Astrocyte (in vitro differentiated cells and primary cell): ENCODE results near the gene PKP4. TPM values are rescaled to one million over a fixed set of nuclear protein-coding genes. Genes with fewer than 3 reads are reported as not detected.

Experiments
- DNase-seq: peaks from one replicate; pipeline ENCODE4 v3.0.0-alpha.2; 2010; ENCODE audit warnings: low read depth
- FAIRE-seq: peaks from 2 replicates; lab custom pipeline; 2011; peaks lifted over from hg19 to GRCh38; lab: Jason Lieb, UNC
- H2AFZ ChIP-seq: 2 replicates; pipeline ENCODE4 v1.6.0; 2012; ENCODE audit warnings: low read depth, low read length, inconsistent platforms
- H3K27ac ChIP-seq: 2 replicates; pipeline ENCODE4 v1.5.1; 2011; ENCODE audit warnings: low read depth, low read length, inconsistent platforms
- H3K27me3 ChIP-seq: 2 replicates; pipeline ENCODE4 v1.6.0; 2011; ENCODE audit warnings: low read length, inconsistent platforms; ENCODE audit not compliant: insufficient read depth
- H3K36me3 ChIP-seq: 2 replicates; pipeline ENCODE4 v1.5.1; 2011; ENCODE audit warnings: low read length, inconsistent platforms; ENCODE audit not compliant: insufficient read depth
- H3K4me1 ChIP-seq: 2 replicates; pipeline ENCODE4 v1.5.1; 2011; ENCODE audit warnings: low read length, inconsistent platforms; ENCODE audit not compliant: insufficient read depth
- H3K4me2 ChIP-seq: 2 replicates; pipeline ENCODE4 v1.6.0; 2012; ENCODE audit warnings: low read length, inconsistent platforms
- H3K4me3 ChIP-seq: 2 replicates; pipeline ENCODE4 v1.5.1; 2011; ENCODE audit warnings: low read depth, mild to moderate bottlenecking, low read length, inconsistent platforms; ENCODE audit not compliant: insufficient read depth
- H3K79me2 ChIP-seq: 2 replicates; pipeline ENCODE4 v1.6.0; 2012; ENCODE audit warnings: mild to moderate bottlenecking, low read length, inconsistent platforms; ENCODE audit not compliant: insufficient read depth
- H3K9ac ChIP-seq: 2 replicates; pipeline ENCODE4 v1.6.0; 2012; ENCODE audit warnings: mild to moderate bottlenecking, low read length, inconsistent platforms
- H3K9me3 ChIP-seq: 2 replicates; pipeline ENCODE4 v1.5.1; 2012; ENCODE audit warnings: low read depth, mild to moderate bottlenecking, low read length, inconsistent platforms; ENCODE audit not compliant: insufficient read depth
- H4K20me1 ChIP-seq: 2 replicates; pipeline ENCODE4 v1.6.0; 2012; ENCODE audit warnings: low read length, inconsistent platforms; ENCODE audit not compliant: insufficient read depth
- H3K27ac Mint-ChIP-seq: one replicate; pipeline ENCODE4 v1.8.0; 2021; ENCODE audit warnings: mild to moderate bottlenecking, mixed read lengths; ENCODE audit not compliant: unreplicated experiment
- H3K27me3 Mint-ChIP-seq: one replicate; pipeline ENCODE4 v1.8.0; 2021; ENCODE audit warnings: low read depth, mixed read lengths; ENCODE audit not compliant: unreplicated experiment
- H3K36me3 Mint-ChIP-seq: one replicate; pipeline ENCODE4 v1.8.0; 2021; ENCODE audit warnings: low read depth, mixed read lengths; ENCODE audit not compliant: unreplicated experiment
- H3K4me1 Mint-ChIP-seq: one replicate; pipeline ENCODE4 v1.8.0; 2021; ENCODE audit warnings: low read depth, mixed read lengths; ENCODE audit not compliant: unreplicated experiment
- H3K4me3 Mint-ChIP-seq: one replicate; pipeline ENCODE4 v1.8.0; 2021; ENCODE audit warnings: mild to moderate bottlenecking, moderate library complexity, mixed read lengths; ENCODE audit not compliant: unreplicated experiment
- H3K9me3 Mint-ChIP-seq: one replicate; pipeline ENCODE4 v1.8.0; 2021; ENCODE audit warnings: mild to moderate bottlenecking, mixed read lengths; ENCODE audit not compliant: unreplicated experiment
- EZH2 ChIP-seq: IDR thresholded peaks from 2 replicates; pipeline ENCODE4 v1.6.1; 2012; ENCODE audit warnings: mild to moderate bottlenecking, low read length, inconsistent platforms; ENCODE audit not compliant: insufficient read depth
- total RNA-seq: library from RNA; stranded (reverse); gene quantifications from 2 replicates; pipeline ENCODE4 v1.2.1, GENCODE V29; 2021
- TF ChIP-seq, protein P1 (sequence below): IDR thresholded peaks from 2 replicates; pipeline ENCODE4 v1.5.1; 2011; ENCODE audit warnings: low read depth, mild to moderate bottlenecking, inconsistent platforms, low read length, moderate library complexity; ENCODE audit not compliant: insufficient read depth

Gene PKP4
- total RNA-seq, 1 donor from 2014 or later, result 38.4 TPM

DNA sequence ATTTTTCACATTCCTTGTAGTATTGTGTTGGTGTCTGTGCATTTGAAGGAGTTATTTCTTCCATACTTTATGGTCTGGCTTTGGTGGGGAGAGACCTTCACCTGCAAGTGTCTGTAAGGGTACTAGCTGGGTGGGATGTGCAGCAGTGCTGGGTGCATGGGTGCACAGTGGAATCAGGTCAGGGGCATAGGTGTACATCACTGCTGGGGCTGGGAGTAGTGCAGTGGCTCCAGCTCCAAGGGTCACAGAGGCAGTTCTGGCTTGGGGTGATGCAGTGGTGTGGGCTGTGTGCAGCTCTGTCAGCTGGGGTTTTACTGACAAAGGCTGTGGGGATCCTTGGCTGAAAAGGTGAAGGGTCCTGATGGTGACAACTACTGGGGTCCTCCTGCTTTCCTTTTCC lies 45.0 kb upstream of the PKP4 start:
- FAIRE-seq (no peak), DNase-seq (no peak)
- Histone ChIP-seq H2AFZ (no peak overlapping the region), H3K4me1 (peaks cover 22% of the 10 kb centered on the region), H3K27me3 (no peaks in the 10 kb centered on the region), H3K36me3 (no peaks in the 10 kb centered on the region), H4K20me1 (no peaks in the 10 kb centered on the region), H3K4me3 (no peak overlapping the region), H3K9me3 (peaks cover 3% of the 10 kb centered on the region), H3K27ac (peak overlapping the region; percentile 35), H3K4me2 (peak overlapping the region; percentile 56), H3K79me2 (no peaks in the 10 kb centered on the region), H3K9ac (peak overlapping the region; percentile 15)
- Mint-ChIP-seq H3K36me3 (no peaks in the 10 kb centered on the region), H3K4me1 (peaks cover 29% of the 10 kb centered on the region), H3K27me3 (no peaks in the 10 kb centered on the region), H3K27ac (peak overlapping the region; percentile 64), H3K9me3 (peaks cover 17% of the 10 kb centered on the region), H3K4me3 (no peak overlapping the region)
- TF ChIP-seq EZH2, result no peak
- TF ChIP-seq, protein P1, sequence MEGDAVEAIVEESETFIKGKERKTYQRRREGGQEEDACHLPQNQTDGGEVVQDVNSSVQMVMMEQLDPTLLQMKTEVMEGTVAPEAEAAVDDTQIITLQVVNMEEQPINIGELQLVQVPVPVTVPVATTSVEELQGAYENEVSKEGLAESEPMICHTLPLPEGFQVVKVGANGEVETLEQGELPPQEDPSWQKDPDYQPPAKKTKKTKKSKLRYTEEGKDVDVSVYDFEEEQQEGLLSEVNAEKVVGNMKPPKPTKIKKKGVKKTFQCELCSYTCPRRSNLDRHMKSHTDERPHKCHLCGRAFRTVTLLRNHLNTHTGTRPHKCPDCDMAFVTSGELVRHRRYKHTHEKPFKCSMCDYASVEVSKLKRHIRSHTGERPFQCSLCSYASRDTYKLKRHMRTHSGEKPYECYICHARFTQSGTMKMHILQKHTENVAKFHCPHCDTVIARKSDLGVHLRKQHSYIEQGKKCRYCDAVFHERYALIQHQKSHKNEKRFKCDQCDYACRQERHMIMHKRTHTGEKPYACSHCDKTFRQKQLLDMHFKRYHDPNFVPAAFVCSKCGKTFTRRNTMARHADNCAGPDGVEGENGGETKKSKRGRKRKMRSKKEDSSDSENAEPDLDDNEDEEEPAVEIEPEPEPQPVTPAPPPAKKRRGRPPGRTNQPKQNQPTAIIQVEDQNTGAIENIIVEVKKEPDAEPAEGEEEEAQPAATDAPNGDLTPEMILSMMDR, result no peak

DNA sequence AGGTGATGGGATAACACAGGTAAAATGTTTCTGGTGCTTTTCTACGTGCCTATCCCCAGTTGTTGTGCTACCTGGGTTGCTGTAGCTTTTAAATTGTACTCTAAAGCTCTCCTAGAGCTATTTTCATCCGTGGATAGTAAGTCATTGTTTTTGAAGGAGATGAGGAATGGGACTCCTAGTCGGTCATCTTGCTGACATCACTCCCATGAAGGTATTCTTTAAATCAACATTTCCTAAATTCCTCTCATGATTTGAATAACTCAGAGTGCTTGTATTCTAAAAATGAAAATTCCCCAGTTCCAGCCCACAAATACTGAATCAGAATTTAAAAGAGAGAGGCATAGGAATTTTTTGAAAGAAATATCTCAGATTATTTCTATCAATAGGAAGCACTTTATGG lies 44.5 kb upstream of the PKP4 start:
- no peaks in the 10 kb centered on the region for H3K79me2 ChIP-seq
- peaks cover 22% of the 10 kb centered on the region for H3K4me1 ChIP-seq
- Mint-ChIP-seq H3K9me3 (peaks cover 17% of the 10 kb centered on the region), H3K4me3 (no peak overlapping the region), H3K27me3 (no peaks in the 10 kb centered on the region), H3K27ac (peak overlapping the region; percentile 64), H3K36me3 (no peaks in the 10 kb centered on the region), H3K4me1 (peaks cover 29% of the 10 kb centered on the region)
- peaks cover 3% of the 10 kb centered on the region for H3K9me3 ChIP-seq
- TF ChIP-seq EZH2, result no peak
- TF ChIP-seq, protein P1, result no peak
- H3K27ac ChIP-seq, result peak overlapping the region; percentile 35
- no peak overlapping the region for H2AFZ ChIP-seq
- peak overlapping the region; percentile 56 for H3K4me2 ChIP-seq
- no peaks in the 10 kb centered on the region for H3K27me3 ChIP-seq
- no peak overlapping the region for H3K4me3 ChIP-seq
- H3K36me3 ChIP-seq, result no peaks in the 10 kb centered on the region
- FAIRE-seq (peak; percentile 76), DNase-seq (peak; percentile 75)
- no peaks in the 10 kb centered on the region for H4K20me1 ChIP-seq
- peak overlapping the region; percentile 15 for H3K9ac ChIP-seq

DNA sequence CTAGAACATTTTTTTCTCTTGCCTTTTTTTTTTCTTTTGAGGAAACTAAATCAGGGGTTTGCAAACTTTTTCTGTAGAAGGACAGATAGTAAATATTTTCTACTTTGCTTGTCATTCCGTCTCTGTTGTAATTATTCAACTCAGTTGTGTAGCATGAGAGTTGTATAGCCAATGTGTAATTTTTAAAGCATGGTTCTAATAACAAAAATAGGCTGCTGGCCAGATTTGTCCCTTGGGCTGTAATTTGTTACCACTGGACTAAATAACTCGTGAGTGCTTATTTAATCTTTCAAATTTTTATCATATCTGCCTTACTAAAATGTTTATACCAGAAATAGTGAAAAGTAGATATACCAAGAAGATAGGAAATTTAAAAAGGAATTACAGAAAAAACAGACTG lies 43.2 kb upstream of the PKP4 start:
- H3K36me3 ChIP-seq, result no peaks in the 10 kb centered on the region
- H4K20me1 ChIP-seq, result no peaks in the 10 kb centered on the region
- peak overlapping the region; percentile 70 for H3K27ac Mint-ChIP-seq
- H3K9me3 ChIP-seq, result peaks cover 3% of the 10 kb centered on the region
- DNase-seq (no peak), FAIRE-seq (no peak)
- H3K4me1 Mint-ChIP-seq, result peaks cover 29% of the 10 kb centered on the region
- no peak overlapping the region for H3K4me3 Mint-ChIP-seq
- H3K9ac ChIP-seq, result no peak overlapping the region
- no peaks in the 10 kb centered on the region for H3K36me3 Mint-ChIP-seq
- H3K4me3 ChIP-seq, result no peak overlapping the region
- H3K27me3 Mint-ChIP-seq, result no peaks in the 10 kb centered on the region
- H3K27me3 ChIP-seq, result no peaks in the 10 kb centered on the region
- H3K27ac ChIP-seq, result peak overlapping the region; percentile 41
- peaks cover 17% of the 10 kb centered on the region for H3K9me3 Mint-ChIP-seq
- peaks cover 22% of the 10 kb centered on the region for H3K4me1 ChIP-seq
- peak overlapping the region; percentile 2 for H3K4me2 ChIP-seq
- H2AFZ ChIP-seq, result no peak overlapping the region
- no peaks in the 10 kb centered on the region for H3K79me2 ChIP-seq
- TF ChIP-seq, protein P1, result no peak
- TF ChIP-seq EZH2, result no peak
